HG03139 (cell line): ENCODE measurements around the gene MIPOL1.
"Not testable (repeated sequence)": the region's sequence is repeated elsewhere in the genome, so short reads cannot be mapped to it uniquely, and the experiment has no call there.

ENCODE experiments used
- ATAC-seq: cut with Tn5 transposase; IDR thresholded peaks from one replicate; pipeline ENCODE4 v1.9.1; 2021; ENCODE audit not compliant: unreplicated experiment

The MIPOL1 gene

DNA sequence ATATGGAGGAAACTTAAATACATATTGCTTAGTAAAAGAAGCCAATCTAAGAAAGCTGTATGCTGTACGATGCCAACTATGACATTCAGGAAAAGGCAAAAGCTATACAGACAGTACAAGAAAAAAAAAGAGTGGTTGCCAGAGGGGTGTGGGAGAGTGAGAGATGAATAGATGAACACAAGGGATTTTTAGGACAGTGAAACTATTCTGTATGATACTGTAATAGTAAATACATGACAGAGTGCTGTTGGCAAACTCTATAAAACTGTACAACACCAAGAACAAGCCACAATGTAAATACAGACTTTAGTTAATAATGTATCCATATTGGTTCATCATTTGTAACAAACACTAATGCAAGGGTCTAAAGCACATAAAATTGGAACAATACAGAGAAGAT is 10.9 kb upstream of the MIPOL1 start:
- no peak for ATAC-seq

DNA sequence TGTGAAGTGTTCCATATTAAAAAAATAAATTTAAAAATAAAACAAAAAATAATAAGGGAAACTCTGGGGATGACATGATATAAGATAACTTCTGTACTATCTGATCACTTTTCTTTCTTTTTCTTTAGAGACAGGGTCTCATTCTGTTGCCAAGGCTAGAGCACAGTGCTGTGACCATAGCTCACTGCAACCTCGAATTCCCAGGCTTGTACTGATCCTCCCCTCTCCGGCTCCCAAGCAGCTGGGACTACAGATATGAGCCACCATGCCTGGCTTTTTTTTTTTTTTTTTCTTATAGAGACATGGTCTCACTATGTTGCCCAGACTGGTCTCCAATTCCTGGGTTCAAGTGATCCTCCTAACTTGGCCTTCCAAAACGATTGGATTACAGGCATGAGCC is 10.4 kb upstream of the MIPOL1 start:
- ATAC-seq, result no peak

DNA sequence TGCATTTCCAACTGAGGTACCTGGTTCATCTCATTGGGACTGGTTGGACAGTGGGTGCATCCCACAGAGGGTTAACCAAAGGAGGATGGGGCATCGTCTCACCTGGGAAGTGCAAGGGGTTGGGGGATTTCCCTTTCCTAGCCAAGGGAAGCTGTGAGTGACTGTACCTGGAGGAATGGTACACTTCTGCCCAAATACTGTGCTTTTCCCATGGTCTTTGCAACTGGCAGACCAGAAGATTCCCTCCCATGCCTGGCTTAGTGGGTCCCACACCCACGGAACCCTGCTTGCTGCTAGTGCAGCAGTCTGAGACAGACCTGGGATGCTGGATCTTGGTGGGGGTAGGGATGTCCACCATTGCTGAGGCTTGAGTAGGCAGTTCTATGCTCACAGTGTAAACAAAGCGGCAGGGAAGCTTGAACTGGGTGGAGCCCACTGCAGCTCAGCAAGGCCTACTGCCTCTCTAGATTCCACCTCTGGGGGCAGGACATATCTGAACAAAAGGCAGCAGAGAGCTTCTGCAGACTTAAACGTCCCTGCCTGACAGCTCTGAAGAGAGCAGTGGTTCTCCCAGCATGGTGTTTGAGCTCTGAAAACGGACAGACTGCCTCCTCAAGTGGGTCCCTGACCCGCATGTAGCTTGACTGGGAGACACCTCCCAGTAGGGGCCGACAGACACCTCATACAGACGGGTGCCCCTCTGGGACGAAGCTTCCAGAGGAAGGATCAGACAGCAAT is 9.7 kb upstream of the MIPOL1 start:
- not testable (repeated sequence) for ATAC-seq

DNA sequence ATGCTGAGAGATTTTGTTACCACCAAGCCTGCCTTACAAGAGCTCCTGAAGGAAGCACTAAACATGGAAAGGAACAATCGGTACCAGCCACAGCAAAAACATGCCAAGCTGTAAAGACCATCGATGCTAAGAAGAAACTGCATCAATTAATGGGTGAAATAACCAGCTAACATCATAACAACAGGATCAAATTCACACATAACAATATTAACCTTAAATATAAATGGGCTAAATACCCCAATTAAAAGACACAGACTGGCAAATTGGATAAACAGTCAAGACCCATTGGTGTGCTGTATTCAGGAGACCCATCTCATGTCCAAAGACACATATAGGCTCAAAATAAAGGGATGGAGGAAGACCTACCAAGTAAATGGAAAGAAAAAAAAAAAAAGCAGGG is 8.0 kb upstream of the MIPOL1 start:
- not testable (repeated sequence) for ATAC-seq

DNA sequence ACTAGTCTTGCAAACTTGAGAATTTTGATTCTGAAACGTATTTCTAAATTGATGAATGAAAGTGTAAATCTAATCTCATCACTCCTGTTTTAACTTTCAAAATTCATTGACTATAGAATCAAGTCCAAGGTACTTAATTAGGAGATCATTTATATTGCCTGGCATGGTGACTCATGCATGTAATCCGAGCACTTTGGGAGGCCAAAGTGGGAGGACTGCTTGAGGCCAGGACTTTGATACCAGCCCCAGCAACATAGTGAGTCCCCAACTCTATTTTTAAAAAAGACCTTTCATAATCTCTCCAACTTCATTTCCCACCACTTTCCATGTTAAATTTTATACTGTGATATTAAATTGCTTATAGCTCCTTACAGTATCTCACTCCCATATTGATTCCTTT is 3.0 kb upstream of the MIPOL1 start:
- no peak for ATAC-seq

DNA sequence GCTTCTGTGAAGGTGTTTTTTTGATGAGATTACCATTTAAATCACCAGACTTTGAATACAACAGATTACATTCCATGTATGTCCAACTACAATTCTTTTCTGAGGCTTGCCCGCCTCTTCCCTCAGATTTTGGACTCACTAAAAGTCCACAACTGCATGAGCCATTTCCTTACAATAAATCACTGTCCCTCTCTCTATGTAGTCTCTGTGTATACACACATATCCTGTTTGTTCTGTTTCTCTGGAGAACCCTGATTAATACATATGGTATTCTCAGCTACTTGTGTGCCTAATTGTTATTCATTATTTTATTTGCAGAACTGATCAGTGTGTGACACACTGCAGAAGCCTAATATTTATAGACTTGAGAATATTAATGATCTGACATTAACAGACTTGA is 2.4 kb upstream of the MIPOL1 start:
- ATAC-seq, result no peak

DNA sequence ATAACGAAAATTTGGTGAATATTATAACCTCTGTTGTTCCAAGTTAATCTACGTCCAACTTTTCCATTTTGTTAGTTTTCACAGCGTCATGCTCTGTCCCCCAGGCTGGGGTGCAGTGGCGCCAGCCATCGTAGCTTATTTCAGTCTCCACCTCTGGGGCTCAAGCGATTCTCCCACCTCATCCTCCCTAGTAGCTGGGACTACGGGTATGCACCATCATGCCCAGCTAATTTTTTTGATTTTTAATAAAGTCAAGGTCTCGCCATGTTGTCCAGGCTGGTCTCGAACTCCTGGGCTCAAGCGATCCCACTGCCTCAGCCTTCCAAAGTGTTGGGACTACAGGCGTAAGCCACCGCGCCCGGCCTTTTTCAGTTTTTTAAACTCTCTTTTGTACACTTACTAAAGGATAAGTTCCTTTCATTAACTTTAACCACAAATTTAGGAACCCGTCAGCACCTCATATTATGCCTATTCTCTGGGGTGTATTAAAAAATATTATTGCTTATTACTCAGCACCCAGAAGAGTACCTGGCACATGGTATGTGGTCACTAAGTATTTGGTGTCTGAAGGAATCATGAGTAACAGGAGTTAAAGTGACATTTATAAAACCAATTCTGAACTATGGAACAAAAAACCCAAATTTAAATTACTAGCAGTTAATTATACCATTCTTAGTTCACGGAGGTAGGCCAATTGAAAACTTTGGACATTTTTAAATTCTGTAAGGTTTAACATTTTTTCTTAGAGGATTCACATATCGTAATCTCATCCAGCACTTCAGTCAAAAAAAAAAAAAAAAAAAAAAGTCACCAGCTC is 925 bp upstream of the MIPOL1 start:
- no peak for ATAC-seq

DNA sequence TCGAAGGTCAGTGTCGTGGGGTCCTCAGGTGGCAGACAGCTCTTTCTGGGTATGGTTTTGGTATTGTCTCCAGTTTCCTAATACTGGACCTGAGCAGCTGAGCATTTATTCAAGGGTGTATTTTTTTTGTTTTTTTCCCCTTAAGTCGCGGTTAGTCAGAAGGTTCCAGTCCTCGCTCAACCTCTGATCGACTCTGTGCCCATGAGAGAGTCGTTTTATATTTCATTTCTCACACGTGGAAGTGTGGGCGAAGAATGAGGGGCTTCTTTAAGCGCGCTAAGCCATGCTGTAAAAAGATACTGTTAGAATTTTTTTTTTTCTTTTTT is 499 bp downstream of the MIPOL1 start:
- no peak for ATAC-seq

DNA sequence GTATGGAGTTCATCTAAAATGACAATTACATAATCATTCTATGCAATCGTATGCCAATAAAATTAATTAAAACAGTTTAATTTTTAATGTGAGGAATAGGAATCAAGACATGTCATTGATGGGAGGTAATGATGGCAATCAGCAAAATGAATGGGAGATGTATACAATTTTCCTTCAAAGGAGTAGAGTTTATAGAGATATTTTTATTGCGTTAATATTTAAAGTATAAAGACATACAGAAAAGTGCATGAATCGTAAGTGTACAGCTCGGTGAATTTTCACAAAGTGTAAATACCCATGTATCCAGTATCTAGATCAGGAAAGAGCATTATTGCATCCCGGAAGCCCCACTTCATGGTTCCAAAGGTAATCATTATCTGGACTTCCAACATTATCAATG is 1.2 kb downstream of the MIPOL1 start:
- no peak for ATAC-seq

DNA sequence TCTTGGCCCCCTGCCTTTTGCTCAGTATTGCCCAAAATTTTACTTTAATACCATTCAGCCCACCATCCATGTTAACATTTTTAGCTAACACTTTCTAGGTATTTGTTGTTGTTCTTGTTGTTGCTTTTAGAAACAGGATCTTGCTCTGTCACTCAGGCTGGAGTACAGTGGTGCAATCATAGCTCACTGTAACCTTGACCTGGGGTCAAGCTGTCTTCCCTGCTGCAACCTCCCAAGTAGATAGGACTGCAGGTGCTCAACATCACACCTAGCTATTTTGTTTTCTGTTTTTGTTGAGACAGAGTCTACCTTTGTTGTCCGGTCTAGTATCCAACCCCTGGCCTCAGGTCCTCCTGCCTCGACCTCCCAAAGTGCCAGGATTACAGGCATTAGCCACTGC is 4.0 kb downstream of the MIPOL1 start:
- ATAC-seq, result no peak

DNA sequence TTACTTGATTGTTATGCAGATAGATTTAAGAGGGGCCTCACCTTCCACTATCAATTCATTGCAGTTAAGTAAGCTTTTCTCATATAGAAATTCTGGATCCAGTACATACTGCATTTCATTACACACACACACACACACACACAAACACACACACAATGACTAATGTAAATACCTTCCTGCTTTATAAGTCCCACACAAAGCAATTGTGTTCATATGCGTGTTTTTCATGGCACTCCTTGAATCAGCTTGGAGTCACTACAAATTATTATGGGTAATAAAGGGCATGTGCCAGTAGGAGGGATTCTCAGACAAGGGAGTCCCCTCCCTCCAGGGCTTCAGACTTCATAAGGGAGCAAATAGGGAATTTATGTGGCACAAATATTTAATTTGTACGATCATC is 4.5 kb downstream of the MIPOL1 start:
- ATAC-seq, result no peak

DNA sequence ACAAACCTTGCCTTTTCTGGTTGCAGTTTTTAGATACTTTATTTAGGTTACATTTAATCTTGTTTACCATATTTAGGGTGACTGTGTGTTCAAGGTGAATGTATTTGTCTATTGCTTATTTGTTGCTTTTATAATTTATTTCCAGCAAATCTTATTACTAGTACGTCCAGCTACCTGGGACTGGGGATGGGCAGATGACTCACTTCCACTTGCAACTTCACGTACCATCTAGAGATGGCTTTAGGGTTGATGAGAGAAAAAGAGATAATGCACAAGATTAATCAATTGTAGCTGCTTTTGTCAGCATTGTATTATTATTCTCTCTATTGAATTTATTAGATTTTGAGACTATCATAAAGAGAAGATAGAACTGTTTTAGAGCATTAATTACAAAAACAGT is 5.1 kb downstream of the MIPOL1 start:
- ATAC-seq, result no peak

DNA sequence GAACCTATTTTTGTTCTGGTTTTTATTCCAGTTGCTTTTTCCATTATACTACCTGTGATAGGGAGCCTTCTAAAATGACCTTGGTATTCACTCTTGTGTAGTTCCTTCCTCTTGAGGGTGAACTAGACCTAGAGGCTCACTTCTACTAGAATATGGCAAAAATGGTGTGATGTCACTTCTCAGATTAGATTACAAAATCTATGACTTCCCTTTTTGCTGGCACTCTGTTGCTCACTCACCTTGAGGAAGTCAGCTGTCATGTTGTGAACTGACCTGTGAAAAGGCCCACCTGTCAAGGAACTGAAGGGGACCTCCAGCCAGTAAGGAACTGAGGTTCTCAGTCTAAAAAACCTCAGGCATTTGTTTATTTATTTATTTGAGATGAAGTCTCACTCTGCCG is 5.7 kb downstream of the MIPOL1 start:
- ATAC-seq, result no peak

DNA sequence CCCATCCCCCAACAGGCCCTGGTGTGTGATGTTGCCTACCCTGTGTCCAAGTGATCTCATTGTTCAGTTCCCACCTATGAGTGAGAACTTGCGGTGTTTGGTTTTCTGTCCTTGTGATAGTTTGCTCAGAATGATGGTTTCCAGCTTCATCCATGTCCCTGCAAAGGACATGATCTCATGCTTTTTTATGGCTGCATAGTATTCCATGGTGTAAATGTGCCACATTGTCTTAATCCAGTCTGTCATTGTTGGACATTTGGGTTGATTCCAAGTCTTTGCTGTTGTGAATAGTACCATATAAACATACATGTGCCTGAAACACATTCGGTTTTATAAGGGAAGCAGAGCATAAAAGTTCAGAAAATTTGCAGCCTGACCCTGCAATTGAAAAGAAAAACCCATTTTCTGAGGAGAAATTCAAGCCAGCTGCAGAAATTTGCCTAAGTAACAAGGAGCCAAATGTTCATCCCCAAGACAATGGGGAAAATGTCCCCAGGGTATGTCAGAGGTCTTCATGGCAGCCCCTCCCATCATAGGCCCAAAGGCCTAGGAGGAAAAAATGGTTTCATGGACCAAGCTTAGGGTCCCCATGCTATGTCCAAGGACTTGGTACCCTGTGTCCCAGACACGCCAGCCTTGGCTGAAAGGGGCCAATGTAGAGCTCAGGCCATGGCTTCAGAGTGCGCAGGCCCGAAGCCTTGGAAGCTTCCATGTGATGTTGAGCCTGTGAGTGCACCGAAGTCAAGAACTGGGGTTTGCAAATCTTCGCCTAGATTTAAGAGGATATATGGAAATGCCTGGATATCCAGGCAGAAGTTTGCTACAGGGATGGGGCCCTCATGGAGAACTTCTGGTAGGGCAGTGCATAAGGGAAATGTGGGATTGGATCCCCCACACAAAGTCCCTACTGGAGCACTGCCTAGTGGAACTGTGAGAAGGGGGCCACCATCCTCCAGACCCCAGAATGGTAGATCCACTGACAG is 8.2 kb downstream of the MIPOL1 start:
- ATAC-seq, result not testable (repeated sequence)

DNA sequence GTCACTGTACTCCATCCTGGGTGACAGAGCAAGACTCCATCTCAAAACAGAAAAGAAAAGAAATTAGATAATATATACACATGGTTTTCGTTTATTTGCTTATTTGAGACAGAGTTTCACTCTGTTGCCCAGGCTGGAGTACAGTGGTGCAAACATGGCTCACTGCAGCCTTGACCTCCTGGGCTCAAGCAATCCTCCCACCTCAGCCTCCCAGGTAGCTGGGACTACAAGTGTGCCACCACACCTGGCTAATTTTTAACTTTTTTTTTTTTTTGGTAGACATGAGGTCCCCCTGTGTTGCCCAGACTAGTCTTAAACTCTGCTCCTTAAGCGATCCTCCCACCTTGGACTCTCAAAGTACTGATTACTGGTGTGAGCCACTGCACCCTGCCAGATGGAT is 11.9 kb downstream of the MIPOL1 start:
- not testable (repeated sequence) for ATAC-seq

DNA sequence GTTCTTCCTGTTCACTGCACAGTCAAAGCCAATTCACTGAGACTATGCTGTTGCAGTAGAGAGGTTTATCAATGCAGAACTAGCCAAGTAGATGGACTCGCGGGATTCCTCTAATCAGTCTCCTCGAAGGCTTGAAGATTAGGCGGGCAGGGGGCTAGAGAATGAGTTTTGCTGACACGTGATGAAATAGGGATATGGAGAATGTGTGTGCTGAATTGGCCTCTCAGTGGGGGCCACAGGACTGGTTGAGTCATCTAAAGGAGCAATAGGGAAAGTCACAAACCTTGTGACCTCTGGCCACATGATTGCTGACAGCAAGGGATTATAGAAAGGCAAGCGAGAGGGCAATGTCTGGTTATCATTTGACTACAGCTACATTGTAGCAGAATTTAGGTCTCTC is 12.7 kb downstream of the MIPOL1 start:
- no peak for ATAC-seq

DNA sequence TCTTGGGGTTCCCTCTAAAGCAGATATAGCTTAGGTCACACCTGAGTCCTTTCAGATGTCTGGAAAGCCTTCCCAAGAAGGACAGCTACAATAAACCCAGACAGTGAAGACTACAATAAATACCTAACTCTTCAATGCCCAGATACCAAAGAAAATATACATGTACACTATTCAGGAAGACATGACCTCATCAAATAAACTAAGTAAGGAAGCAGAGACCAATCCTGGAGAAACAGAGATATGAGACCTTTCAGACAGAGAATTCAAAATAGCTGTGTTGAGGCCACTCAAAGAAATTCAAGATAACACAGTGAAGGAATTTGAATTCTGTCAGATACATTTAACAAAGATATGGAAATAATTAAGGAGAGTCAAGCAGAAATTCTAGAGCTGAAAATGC is 15.3 kb downstream of the MIPOL1 start:
- no peak for ATAC-seq

DNA sequence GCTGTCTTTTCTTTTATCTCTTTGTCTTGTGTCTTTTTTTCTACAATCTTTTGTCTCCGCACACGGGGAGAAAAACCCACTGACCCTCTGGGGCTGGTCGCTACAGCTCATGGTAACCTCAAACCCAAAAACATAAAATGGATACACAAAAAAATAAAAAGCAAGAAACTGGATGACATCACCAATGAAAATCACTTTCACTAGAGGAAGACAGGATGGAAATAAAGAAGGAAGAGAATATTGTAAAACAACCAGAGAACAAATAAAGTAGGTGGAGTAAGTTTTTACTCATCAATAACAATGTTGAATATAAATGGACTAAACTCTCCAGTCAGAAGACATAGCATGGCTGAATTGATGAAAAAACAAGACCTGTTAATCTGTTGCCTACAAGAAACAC is 17.6 kb downstream of the MIPOL1 start:
- ATAC-seq, result no peak

DNA sequence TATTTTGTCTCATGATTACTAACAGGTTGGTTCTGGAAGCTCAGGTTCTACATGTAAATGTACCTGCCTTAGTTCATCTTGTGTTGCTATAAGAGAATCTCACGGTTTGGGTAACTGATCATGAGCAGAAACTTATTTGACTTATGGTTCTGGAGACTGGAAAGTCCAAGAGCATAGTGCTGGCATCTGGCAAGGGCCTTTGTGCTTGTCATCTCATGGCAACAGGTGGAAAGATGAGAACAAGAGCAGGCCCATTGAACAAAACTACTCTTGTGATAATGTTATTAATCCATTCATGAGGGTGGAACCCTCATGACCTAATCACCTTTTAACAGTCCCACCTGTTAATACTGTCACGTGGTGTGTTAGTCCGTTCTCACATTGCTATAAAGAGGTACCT is 23.3 kb downstream of the MIPOL1 start:
- ATAC-seq, result no peak

DNA sequence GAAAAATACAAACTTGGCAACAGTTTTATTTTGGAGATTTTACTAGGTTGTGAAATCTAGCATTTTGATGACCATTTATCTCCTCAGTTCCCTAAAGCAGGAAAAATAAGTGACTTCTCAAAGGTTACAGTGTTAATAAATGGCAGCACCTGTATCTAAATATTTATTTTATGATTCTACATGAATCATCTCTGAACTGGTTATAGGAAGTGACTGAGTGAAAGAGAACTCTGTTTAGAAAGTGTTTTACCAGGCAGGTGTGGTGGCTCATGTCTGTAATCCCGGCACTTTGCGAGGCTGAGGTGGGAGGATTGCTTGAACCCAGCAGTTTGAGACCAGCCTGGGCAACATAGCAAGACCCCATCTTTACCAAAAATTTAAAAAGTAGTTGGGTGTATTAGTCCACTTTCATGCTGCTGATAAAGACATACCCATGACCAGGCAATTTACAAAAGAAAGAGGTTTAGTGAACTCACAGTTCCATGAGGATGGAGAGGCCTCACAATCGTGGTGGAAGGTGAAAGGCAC is 26.3 kb downstream of the MIPOL1 start:
- no peak for ATAC-seq

DNA sequence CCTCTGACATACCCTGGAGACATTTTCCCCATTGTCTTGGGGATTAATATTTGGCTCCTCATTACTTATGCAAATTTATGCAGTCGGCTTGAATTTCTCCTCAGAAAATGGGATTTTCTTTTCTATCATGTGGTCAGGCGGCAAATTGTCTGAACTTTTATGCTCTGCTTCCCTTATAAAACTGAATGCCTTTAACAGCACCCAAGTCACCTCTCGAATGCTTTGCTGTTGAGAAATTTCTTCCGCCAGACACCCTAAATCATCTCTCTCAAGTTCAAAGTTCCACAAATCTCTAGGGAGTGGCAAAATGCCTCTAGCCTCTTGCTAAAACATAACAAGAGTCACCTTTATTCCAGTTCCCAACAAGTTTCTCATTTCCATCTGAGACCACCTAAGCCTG is 27.9 kb downstream of the MIPOL1 start:
- not testable (repeated sequence) for ATAC-seq
